ENCODE data around the gene MLKL. TPM values are rescaled to one million over a fixed set of nuclear protein-coding genes. Genes with fewer than 3 reads are reported as not detected.
"Not testable (repeated sequence)": the region's sequence is repeated elsewhere in the genome, so short reads cannot be mapped to it uniquely, and the experiment has no call there.

MLKL gene
- total RNA-seq, 1 donor from 2014 or later: 21.6 TPM

DNA sequence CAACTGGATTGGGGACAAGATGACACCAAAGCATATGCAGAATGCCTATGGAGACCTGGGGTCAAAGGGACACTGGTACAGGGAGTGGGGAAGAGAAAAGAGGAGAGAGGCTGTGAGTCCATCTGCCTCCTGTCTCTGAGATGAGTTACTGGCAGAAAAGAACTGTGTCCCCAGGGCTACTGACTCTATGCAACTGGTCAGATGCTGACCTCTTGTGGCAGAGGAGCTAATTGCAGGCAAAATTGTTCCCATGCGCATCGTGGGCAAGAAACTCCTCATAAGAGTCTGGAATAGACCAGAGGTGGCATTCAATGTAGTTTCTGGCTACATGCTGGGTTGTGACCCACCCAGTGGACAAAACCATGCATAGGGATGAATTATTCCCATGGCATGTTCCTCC, 26.1 kb upstream of the MLKL start:
- no peak for DNase-seq (ENCODE audit: low spot score)
- no peak overlapping the region for H3K4me3 Mint-ChIP-seq (ENCODE audit: low read depth)
- H3K9me3 Mint-ChIP-seq: peaks cover 18% of the 10 kb centered on the region
- H3K27me3 Mint-ChIP-seq (ENCODE audit: low read depth): no peaks in the 10 kb centered on the region
- intact Hi-C loops (cut with micrococcal nuclease): no loop called here
- H3K27ac Mint-ChIP-seq: no peak overlapping the region
- no peaks in the 10 kb centered on the region for H3K4me1 Mint-ChIP-seq (ENCODE audit: low read depth)
- peaks cover 2% of the 10 kb centered on the region for H3K36me3 Mint-ChIP-seq (ENCODE audit: low read depth)

DNA sequence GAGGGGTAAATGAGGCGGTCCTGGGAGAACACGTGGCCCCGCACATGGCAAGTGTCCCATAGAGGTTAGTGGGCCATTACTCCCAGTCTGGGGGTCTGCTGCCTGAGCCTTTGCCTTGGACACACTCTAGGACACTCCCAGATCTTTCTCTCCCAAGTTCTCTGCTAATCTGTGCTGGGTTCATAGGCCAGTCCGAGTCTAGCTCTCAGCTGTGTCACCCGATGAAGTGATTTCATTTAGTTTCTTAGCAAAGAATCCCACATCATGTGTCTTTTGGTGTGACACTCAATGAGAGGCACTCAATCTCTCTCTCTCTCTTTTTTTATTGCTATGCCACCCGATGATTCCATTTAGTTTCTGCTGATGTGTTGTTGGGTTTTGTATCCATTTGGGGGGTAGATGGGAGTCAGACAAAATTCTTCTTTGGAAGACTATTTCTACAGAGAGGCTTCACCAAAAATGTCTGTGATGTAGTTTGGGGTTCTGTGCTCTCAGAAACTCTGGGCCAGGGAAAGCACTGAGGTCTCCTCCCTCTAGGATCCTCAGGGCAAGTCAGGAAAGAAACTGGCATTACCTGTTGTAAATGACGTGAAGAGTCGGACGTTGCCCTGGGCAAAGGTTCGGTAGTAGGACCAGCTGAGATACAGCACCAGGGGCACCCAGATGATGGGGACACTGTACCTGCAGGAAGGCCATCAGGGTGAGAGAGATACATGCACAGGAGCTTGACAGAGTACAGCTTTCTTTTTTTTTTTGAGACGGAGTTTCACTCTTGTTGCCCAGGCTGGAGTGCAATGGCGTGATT, 25.2 kb upstream of the MLKL start:
- Mint-ChIP-seq H3K36me3 (ENCODE audit: low read depth) (peaks cover 2% of the 10 kb centered on the region), H3K4me3 (ENCODE audit: low read depth) (no peak overlapping the region), H3K27ac (no peak overlapping the region), H3K4me1 (ENCODE audit: low read depth) (no peaks in the 10 kb centered on the region), H3K9me3 (peaks cover 18% of the 10 kb centered on the region), H3K27me3 (ENCODE audit: low read depth) (no peaks in the 10 kb centered on the region)
- DNase-seq (ENCODE audit: low spot score): no peak
- intact Hi-C loops (cut with micrococcal nuclease): no loop called here

DNA sequence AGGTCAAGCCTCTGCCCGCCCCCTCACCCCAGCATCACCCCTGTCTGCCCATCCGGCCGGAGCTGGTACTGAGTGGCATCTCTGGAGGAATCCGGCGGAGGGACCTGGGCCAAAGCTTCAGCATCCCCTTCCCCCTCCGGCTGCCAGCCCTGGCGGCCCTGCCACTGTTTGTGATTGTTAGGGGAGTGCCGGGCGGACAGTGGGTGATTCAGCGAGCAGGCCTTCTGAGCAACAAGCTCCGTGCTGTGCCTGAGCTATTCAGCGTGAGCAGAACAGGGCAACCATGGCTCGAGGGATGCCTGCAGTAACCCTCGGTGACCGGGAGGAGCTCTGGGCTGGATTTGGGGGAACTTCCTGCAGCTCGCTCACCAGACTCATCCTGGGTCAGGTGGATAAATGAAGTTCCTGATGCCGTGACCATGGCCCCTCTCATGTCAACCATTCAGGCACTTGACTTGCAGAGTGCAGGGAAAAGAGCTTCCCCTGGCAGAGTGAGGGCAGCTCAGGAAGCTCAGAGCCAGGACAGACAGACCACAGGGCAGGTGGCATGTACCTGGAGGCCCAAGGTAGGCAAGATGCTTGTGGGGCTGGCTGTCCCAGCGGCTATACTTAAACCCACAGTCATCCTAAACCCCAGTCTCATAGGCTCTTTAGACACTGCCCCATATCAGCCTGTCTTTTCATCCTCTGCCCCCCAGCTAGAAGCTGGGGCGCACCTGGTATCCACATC, 24.3 kb upstream of the MLKL start:
- no peak overlapping the region for H3K27ac Mint-ChIP-seq
- H3K27me3 Mint-ChIP-seq (ENCODE audit: low read depth): peaks cover 2% of the 10 kb centered on the region
- H3K9me3 Mint-ChIP-seq: peaks cover 18% of the 10 kb centered on the region
- no peak overlapping the region for H3K4me3 Mint-ChIP-seq (ENCODE audit: low read depth)
- DNase-seq (ENCODE audit: low spot score): no peak
- intact Hi-C loops (cut with micrococcal nuclease): no loop called here
- H3K36me3 Mint-ChIP-seq (ENCODE audit: low read depth): peaks cover 2% of the 10 kb centered on the region
- H3K4me1 Mint-ChIP-seq (ENCODE audit: low read depth): no peaks in the 10 kb centered on the region

DNA sequence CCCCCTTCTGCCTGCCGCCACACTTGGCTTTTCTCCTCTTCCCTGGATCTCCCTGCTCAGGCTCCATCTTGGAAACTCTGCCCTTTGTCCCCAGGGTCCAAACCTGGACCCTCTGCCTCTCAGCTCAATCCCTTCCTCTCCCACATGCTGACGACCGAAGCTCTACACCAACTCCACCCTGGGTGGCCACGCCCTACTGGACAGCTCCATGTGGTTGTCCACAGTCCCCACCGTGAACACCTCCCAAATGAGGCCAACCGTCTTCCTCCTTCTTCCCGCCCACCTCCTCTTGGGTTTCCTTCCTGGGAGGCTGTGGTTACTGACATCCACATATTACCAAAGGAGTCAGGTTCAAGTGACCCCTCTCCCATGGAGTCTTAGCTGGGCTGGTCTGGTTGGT, 22.6 kb upstream of the MLKL start:
- no peak overlapping the region for H3K27ac Mint-ChIP-seq
- intact Hi-C loops (cut with micrococcal nuclease): no loop called here
- no peak for DNase-seq (ENCODE audit: low spot score)
- H3K4me3 Mint-ChIP-seq (ENCODE audit: low read depth): no peak overlapping the region
- peaks cover 2% of the 10 kb centered on the region for H3K36me3 Mint-ChIP-seq (ENCODE audit: low read depth)
- H3K4me1 Mint-ChIP-seq (ENCODE audit: low read depth): no peaks in the 10 kb centered on the region
- H3K9me3 Mint-ChIP-seq: peaks cover 18% of the 10 kb centered on the region
- peaks cover 4% of the 10 kb centered on the region for H3K27me3 Mint-ChIP-seq (ENCODE audit: low read depth)

DNA sequence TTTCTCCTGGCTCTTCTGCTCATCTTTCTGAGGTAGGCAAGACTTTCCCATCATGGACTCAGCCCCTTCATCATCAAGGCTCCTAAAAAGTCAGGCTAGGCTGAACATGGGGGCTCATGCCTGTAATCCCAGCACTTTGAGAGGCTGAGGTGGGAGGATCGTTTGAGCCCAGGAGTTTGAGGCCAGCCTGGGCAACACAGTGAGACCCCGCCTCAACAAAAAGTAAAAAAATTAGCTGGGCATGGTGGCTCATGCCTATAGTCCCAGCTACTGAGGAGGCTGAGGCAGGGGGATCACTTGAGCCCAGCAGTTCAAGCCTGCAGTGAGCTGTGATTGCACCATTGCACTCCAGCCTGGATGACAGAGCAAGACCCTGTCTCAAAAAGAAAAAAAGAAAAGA, 21.5 kb upstream of the MLKL start:
- H3K27me3 Mint-ChIP-seq (ENCODE audit: low read depth); H3K4me1 Mint-ChIP-seq (ENCODE audit: low read depth); DNase-seq (ENCODE audit: low spot score); H3K4me3 Mint-ChIP-seq (ENCODE audit: low read depth); H3K36me3 Mint-ChIP-seq (ENCODE audit: low read depth); H3K27ac Mint-ChIP-seq; intact Hi-C loops (cut with micrococcal nuclease): not testable (repeated sequence)
- peaks cover 13% of the 10 kb centered on the region for H3K9me3 Mint-ChIP-seq

DNA sequence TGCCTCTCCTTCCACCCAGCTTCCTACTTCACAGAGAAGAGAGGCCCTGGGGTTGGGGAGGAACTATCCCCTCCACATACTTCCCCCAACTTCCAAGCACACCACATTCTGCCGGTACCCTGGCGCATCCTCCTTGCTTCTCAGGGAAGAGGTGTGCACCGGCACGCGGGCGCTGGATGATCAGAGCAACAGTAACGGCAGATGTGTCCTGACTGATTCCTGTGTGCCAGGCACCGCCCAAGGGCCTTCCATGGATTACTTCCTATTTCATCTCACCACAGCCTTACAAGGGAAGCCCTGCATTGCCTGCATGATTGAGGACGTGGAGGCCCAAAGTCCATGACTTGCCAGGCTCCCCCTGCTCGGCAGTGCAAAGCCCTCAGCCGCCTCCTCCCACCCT, 21.1 kb upstream of the MLKL start:
- Mint-ChIP-seq H3K4me1 (ENCODE audit: low read depth) (no peaks in the 10 kb centered on the region), H3K4me3 (ENCODE audit: low read depth) (no peak overlapping the region), H3K27ac (no peak overlapping the region), H3K36me3 (ENCODE audit: low read depth) (peaks cover 2% of the 10 kb centered on the region), H3K9me3 (peaks cover 8% of the 10 kb centered on the region), H3K27me3 (ENCODE audit: low read depth) (peaks cover 4% of the 10 kb centered on the region)
- intact Hi-C loops (cut with micrococcal nuclease): no loop called here
- no peak for DNase-seq (ENCODE audit: low spot score)

DNA sequence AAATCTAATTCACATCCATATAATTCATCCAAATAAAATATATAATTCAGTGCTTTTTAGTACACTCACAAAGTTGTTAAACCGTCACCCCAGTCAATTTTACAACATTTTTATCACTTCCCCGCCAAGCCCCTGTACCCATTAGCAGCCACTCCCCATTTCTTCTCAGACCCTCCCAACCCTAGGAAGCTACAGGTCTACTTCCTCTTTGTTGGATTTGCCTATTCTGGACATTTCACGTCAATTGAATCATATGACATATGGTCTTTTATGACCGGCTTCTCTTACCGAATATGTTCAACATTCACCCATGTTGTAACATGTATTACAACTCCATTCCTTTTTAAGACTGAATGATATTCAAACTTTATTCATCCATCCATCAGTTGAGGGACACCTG, 19.9 kb upstream of the MLKL start:
- H3K4me3 Mint-ChIP-seq (ENCODE audit: low read depth): no peak overlapping the region
- no peak for DNase-seq (ENCODE audit: low spot score)
- no peaks in the 10 kb centered on the region for H3K9me3 Mint-ChIP-seq
- intact Hi-C loops (cut with micrococcal nuclease): no loop called here
- H3K27ac Mint-ChIP-seq: no peak overlapping the region
- H3K4me1 Mint-ChIP-seq (ENCODE audit: low read depth): no peaks in the 10 kb centered on the region
- H3K27me3 Mint-ChIP-seq (ENCODE audit: low read depth): peaks cover 4% of the 10 kb centered on the region
- H3K36me3 Mint-ChIP-seq (ENCODE audit: low read depth): no peaks in the 10 kb centered on the region

DNA sequence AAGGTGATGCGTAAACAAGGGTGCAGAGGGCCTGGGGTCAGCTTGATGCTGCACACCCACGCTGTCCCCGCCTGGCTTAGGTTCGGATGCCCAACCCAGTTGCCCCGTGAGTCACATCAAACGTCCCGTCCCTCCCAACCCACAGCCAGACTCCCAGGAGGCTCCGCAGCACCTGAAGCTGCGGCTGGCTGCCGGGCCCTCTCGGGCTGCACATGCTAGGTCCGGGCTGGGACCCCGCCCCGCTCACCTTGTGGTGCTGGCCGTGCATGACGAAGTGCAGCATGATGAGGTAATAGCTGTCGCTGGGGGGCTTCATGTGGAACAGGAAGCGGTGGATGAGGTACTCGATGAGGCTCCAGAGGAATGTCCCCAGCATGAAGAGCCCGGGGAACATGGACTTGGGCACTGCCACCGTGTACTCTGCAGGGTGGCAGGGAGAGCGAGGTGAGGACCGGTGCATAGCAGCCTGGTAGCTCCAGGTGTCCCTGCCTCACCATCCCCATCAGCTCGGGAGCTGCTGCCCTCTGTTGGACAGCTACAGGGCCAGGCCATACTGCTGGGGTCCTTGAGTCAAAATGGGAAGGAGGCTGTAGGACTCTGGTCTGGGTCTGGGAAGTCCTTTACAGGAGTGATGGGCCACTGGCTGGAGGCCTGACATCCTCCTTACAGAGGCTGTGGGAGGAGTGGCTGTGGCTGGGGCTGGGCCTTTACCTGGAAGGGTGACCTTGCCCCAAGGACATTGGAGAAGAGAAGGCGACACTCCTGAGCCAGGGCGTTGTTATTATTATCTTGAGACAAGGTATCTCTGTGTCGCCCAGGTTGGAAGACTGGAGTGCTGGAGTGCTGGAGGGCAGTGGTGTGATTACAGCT, 18.3 kb upstream of the MLKL start:
- Mint-ChIP-seq H3K27ac (no peak overlapping the region), H3K27me3 (ENCODE audit: low read depth) (peaks cover 4% of the 10 kb centered on the region), H3K9me3 (no peaks in the 10 kb centered on the region), H3K36me3 (ENCODE audit: low read depth) (no peaks in the 10 kb centered on the region), H3K4me3 (ENCODE audit: low read depth) (no peak overlapping the region), H3K4me1 (ENCODE audit: low read depth) (no peaks in the 10 kb centered on the region)
- intact Hi-C loops (cut with micrococcal nuclease): no loop called here
- DNase-seq (ENCODE audit: low spot score): no peak

DNA sequence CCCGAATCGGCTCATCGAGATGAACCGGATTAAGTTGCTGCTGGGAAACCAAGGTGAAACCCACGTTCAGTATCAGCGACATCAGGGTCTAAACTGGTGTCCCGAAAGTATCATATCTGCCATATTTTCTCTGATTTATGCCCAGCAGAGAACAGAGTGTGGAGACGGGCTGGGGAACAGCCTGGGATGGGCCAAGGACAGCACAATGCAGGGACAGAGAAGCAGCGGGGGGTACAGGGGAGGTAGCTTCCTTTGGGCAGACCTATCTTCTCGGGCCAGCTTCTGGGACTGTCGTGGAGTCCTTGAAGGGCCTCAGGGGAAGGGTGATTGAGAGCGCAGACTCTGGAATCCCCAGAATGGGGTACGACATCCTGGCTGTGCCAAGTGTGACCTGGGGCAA, 17.5 kb upstream of the MLKL start:
- Mint-ChIP-seq H3K36me3 (ENCODE audit: low read depth) (no peaks in the 10 kb centered on the region), H3K4me1 (ENCODE audit: low read depth) (no peaks in the 10 kb centered on the region), H3K4me3 (ENCODE audit: low read depth) (no peak overlapping the region), H3K9me3 (no peaks in the 10 kb centered on the region), H3K27me3 (ENCODE audit: low read depth) (peaks cover 4% of the 10 kb centered on the region), H3K27ac (no peak overlapping the region)
- no peak for DNase-seq (ENCODE audit: low spot score)
- intact Hi-C loops (cut with micrococcal nuclease): no loop called here

DNA sequence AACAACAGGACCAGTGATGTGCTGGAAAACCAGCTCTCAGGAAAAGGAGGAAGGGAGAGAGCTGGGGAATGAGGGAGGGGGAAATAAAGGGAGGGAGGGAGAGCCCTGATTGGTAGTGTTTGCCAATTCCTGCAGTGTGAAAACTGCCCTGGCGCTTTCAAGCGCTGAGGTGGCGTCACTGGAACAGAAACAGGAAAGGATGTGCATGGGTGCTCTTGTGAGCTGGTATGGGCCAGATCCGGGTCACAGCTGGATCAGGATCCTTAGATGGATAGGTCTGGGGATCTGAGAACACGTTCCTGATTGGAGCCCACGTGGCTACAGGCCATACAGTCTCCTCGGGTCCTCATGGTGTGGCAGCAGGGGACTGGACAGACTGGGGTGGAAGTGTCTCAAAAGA, 16.7 kb upstream of the MLKL start:
- Mint-ChIP-seq H3K36me3 (ENCODE audit: low read depth) (no peaks in the 10 kb centered on the region), H3K4me1 (ENCODE audit: low read depth) (no peaks in the 10 kb centered on the region), H3K9me3 (no peaks in the 10 kb centered on the region), H3K27ac (no peak overlapping the region), H3K27me3 (ENCODE audit: low read depth) (peaks cover 4% of the 10 kb centered on the region), H3K4me3 (ENCODE audit: low read depth) (no peak overlapping the region)
- DNase-seq (ENCODE audit: low spot score): no peak
- intact Hi-C loops (cut with micrococcal nuclease): no loop called here

DNA sequence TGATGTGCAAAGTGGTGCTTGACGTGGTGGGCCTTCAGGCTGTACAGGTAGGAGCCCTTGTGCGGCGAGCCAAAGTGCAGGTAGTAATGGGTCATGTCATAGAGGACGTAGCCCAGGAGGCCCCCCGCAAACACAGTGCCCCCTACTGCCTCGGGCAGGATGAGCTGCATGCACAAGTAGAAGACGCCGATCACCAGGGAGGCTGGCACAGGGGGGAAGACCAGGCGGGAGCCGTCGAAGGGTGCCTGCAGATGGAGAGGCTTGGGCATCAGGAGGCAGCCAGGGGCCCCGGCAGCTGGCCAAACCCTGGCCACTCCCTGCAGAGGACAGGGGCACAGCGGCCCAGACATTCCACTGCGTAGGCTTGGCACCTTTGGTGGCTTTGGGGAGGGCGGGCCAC, 15.7 kb upstream of the MLKL start:
- no peaks in the 10 kb centered on the region for H3K9me3 Mint-ChIP-seq
- H3K27me3 Mint-ChIP-seq (ENCODE audit: low read depth): peaks cover 4% of the 10 kb centered on the region
- no peak overlapping the region for H3K4me3 Mint-ChIP-seq (ENCODE audit: low read depth)
- DNase-seq (ENCODE audit: low spot score): no peak
- no peaks in the 10 kb centered on the region for H3K4me1 Mint-ChIP-seq (ENCODE audit: low read depth)
- H3K27ac Mint-ChIP-seq: no peak overlapping the region
- intact Hi-C loops (cut with micrococcal nuclease): no loop called here
- no peaks in the 10 kb centered on the region for H3K36me3 Mint-ChIP-seq (ENCODE audit: low read depth)

DNA sequence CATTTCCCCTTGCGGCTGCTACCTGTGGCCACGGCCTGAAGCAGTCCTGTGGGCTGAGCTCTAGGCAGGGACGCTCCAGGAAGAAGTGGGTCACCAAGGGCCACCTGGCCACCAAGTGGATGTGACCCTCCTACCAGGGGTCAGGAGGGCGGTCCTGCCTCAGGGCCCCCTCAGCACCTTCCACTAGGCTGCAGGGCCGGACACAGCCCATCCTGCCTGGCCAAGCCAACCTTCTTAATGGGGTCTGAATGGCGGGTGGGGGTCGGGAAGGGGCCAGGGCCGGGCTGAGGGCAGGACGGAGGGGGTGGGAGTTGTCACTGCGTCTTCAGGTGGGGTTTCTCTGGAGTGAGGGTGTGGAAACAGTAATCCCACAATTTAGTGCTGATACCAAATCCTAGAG, 13.2 kb upstream of the MLKL start:
- H3K4me1 Mint-ChIP-seq (ENCODE audit: low read depth): peaks cover 4% of the 10 kb centered on the region
- no peak overlapping the region for H3K27ac Mint-ChIP-seq
- H3K9me3 Mint-ChIP-seq: no peaks in the 10 kb centered on the region
- no peak for DNase-seq (ENCODE audit: low spot score)
- no peaks in the 10 kb centered on the region for H3K27me3 Mint-ChIP-seq (ENCODE audit: low read depth)
- H3K4me3 Mint-ChIP-seq (ENCODE audit: low read depth): no peak overlapping the region
- intact Hi-C loops (cut with micrococcal nuclease): no loop called here
- no peaks in the 10 kb centered on the region for H3K36me3 Mint-ChIP-seq (ENCODE audit: low read depth)

DNA sequence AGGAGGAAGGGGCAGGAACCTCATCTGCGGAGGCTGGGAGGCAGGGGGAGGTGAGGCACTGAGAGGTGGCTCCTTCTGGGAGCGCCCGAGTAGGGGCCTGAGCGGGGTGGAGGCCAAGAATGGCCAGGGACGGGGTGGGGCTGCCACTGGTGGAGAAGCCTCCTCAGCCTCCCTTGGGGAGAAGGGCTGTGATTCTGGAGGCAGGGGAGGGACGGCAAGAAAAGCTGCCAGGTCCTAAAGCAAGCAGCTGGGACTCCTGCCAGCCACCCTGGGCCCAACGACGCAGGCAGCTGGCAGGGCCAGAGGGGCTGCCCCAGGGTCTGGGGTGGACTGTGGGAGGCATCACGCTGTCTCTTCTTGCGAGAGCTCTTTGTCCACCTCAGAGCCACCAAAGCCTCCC, 12.7 kb upstream of the MLKL start:
- H3K9me3 Mint-ChIP-seq: no peaks in the 10 kb centered on the region
- intact Hi-C loops (cut with micrococcal nuclease): no loop called here
- H3K36me3 Mint-ChIP-seq (ENCODE audit: low read depth): no peaks in the 10 kb centered on the region
- DNase-seq (ENCODE audit: low spot score): no peak
- H3K27me3 Mint-ChIP-seq (ENCODE audit: low read depth): peaks cover under 1% of the 10 kb centered on the region
- no peak overlapping the region for H3K27ac Mint-ChIP-seq
- no peak overlapping the region for H3K4me3 Mint-ChIP-seq (ENCODE audit: low read depth)
- H3K4me1 Mint-ChIP-seq (ENCODE audit: low read depth): peaks cover 4% of the 10 kb centered on the region
